Measurements from ENCODE around the gene NFATC2IP. TPM values are rescaled to one million over a fixed set of nuclear protein-coding genes. Genes with fewer than 3 reads are reported as not detected.

The NFATC2IP gene
- total and polyA plus RNA-seq, 2 donors = 20.6 to 49.1 TPM

- peaks cover 40 to 42% of the 10 kb centered on the region in 2 donors for H3K36me3 ChIP-seq (ENCODE audit: control insufficient read depth in 2 of 2, insufficient read depth in 2 of 2, low read length in 1 of 2)
Observed at GRCh38 chr16:28905800-28906372, 44.9 kb upstream of the NFATC2IP start.

DNA sequence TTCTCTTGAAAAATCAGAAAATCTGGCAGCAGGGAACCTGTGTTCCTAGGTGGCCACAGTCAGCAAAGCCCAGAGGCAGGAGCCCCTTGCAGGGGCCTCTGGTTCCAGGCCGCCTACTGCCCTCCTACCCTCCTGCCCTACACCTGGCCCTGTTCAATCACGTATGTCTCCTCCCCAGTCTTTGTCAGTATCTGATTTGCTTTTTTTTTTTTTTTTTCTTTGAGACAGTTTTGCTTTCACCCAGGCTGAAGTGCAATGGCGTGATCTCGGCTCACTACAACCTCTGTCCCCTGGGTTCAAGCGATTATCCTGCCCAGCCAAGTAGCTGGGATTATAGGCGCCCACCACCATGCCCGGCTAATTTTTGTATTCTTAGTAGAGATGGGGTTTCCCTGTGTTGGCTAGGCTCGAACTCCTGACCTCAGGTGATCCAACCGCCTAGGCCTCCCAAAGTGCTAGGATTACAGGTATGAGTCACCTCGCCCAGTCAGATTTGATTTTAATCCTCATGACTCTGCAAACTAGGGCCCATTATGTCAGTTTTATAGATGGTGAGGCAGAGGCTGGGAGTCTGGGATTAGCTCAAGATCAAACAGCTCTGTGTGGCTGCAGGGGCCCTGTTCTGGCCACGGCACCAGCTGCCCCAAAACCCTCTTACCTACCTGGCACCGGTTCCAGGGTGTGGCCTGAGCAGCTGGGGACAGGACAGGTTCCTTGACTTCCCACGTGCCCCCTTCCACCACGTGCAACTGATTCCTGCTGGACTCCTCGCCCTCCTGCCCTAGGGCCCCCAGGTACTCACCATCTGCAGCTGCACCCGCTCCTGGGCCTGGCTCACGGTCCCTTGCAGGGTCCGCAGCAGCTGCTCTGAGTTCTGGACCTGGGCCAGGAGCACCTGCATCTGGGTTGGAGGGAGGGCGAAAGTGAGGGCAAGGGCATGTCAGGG lies 40.4 kb upstream of the NFATC2IP start:
- Histone ChIP-seq H3K27ac (ENCODE audit: low read depth in 1 of 2, low read length in 1 of 2) (no peak overlapping the region), H3K4me3 (ENCODE audit: low read length in 2 of 2) (no peak overlapping the region), H3K9me3 (ENCODE audit: control insufficient read depth in 2 of 2, insufficient read depth in 1 of 2, low read length in 1 of 2) (no peaks in the 10 kb centered on the region), H3K27me3 (ENCODE audit: control insufficient read depth in 2 of 2, insufficient read depth in 1 of 2, low read length in 1 of 2) (no peaks in the 10 kb centered on the region), H3K36me3 (ENCODE audit: control insufficient read depth in 2 of 2, insufficient read depth in 2 of 2, low read length in 1 of 2) (peaks cover 53% of the 10 kb centered on the region in 2 donors), H3K4me1 (ENCODE audit: control insufficient read depth in 2 of 2, insufficient read depth in 2 of 2, low read length in 2 of 2) (peaks cover 7 to 18% of the 10 kb centered on the region in 2 donors)
- no peak for DNase-seq (ENCODE audit: low read depth in 6 of 9, low spot score in 9 of 9)
- WGBS = 91% methylated on average over 19 of the region's 19 CpGs

More at GRCh38 chr16:28905800-28906372, 44.9 kb upstream of the NFATC2IP start:
- no peaks in the 10 kb centered on the region for H3K9me3 ChIP-seq (ENCODE audit: control insufficient read depth in 2 of 2, insufficient read depth in 1 of 2, low read length in 1 of 2)
- no peak overlapping the region for H3K27ac ChIP-seq (ENCODE audit: low read depth in 1 of 2, low read length in 1 of 2)
- 95% methylated on average over 24 of the region's 24 CpGs for WGBS
- no peaks in the 10 kb centered on the region for H3K27me3 ChIP-seq (ENCODE audit: control insufficient read depth in 2 of 2, insufficient read depth in 1 of 2, low read length in 1 of 2)
- peaks cover 0 to 19% of the 10 kb centered on the region in 2 donors for H3K4me1 ChIP-seq (ENCODE audit: control insufficient read depth in 2 of 2, insufficient read depth in 2 of 2, low read length in 2 of 2)
- no peak overlapping the region for H3K4me3 ChIP-seq (ENCODE audit: low read length in 2 of 2)
- no peak for DNase-seq (ENCODE audit: low read depth in 6 of 9, low spot score in 9 of 9)

DNA sequence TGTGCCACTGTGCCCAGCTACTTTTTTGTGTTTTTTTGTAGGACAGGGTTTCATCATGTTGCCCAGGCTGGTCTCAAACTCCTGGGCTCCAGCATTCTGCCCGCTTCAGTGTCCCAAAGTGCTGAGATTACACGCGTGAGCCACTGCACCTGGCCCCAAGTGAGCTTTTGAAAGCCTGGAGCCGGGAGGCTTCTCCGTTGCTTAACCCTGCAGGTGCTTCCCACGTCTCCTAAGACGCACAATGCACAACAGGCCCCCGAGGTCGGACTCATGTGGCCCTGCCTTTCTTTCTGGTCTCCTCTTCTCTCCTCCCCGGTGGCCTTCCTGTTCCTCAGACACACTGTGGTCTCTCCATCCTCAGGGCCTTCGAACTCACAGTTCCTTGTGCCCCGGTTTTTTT lies 38.2 kb upstream of the NFATC2IP start:
- H3K4me1 ChIP-seq (ENCODE audit: control insufficient read depth in 2 of 2, insufficient read depth in 2 of 2, low read length in 2 of 2) = peaks cover 7 to 18% of the 10 kb centered on the region in 2 donors
- WGBS = 96% methylated on average over 12 of the region's 12 CpGs

DNA sequence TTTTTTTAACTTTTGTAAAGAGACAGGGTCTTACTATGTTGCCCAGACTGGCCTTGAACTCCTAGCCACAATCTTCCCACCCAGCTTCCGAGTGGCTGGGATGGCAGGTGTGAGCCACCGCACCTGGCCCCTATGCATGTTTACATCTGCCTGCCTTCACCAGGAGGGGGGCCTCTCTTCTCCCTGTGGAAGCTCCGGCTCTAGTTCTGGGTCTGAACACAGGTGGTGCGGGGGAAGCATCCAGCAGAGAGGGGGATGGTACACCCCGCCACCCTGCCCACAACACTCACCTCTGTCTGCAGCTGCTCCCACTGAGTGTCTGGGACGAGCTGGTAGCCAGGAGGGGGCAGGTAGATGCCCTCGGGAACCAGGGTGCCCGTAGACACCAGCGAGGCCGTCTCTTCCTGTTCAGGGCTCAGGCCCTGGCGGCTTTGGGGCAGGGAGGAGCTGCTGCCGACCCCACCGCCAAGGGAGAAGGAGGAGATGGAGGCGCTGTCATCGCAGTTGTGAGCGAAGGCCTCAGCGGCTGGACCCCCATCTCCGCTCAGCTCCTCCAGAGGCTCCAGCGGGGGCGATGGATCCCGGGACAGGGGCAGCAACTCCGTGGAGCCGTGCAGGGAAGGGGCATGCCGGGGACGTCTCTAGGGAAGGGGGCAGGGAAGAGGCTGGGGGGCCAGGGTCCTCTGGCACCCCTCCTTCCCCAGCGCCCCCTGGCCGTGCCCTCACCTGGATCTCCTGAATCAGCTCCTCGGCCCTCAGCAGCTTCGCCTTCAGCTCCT lies 36.6 kb upstream of the NFATC2IP start:
- WGBS = 85% methylated on average over 29 of the region's 29 CpGs
- no peaks in the 10 kb centered on the region for H3K27me3 ChIP-seq (ENCODE audit: control insufficient read depth in 2 of 2, insufficient read depth in 1 of 2, low read length in 1 of 2)
- H3K36me3 ChIP-seq (ENCODE audit: control insufficient read depth in 2 of 2, insufficient read depth in 2 of 2, low read length in 1 of 2) = peaks cover 55 to 58% of the 10 kb centered on the region in 2 donors
- no peak overlapping the region for H3K4me3 ChIP-seq (ENCODE audit: low read length in 2 of 2)
- peak in 4 of 9 donors; percentile 52 to 69 (median 58) for DNase-seq (ENCODE audit: low read depth in 6 of 9, low spot score in 9 of 9)
- H3K4me1 ChIP-seq (ENCODE audit: control insufficient read depth in 2 of 2, insufficient read depth in 2 of 2, low read length in 2 of 2) = peaks cover 7 to 18% of the 10 kb centered on the region in 2 donors
- H3K9me3 ChIP-seq (ENCODE audit: control insufficient read depth in 2 of 2, insufficient read depth in 1 of 2, low read length in 1 of 2) = no peaks in the 10 kb centered on the region
- H3K27ac ChIP-seq (ENCODE audit: low read depth in 1 of 2, low read length in 1 of 2) = no peak overlapping the region

More for the DNA sequence above, 38.2 kb upstream of the NFATC2IP start:
- Histone ChIP-seq H3K4me3 (ENCODE audit: low read length in 2 of 2) (no peak overlapping the region), H3K27ac (ENCODE audit: low read depth in 1 of 2, low read length in 1 of 2) (no peak overlapping the region), H3K27me3 (ENCODE audit: control insufficient read depth in 2 of 2, insufficient read depth in 1 of 2, low read length in 1 of 2) (no peaks in the 10 kb centered on the region), H3K9me3 (ENCODE audit: control insufficient read depth in 2 of 2, insufficient read depth in 1 of 2, low read length in 1 of 2) (no peaks in the 10 kb centered on the region), H3K36me3 (ENCODE audit: control insufficient read depth in 2 of 2, insufficient read depth in 2 of 2, low read length in 1 of 2) (peaks cover 48 to 58% of the 10 kb centered on the region in 2 donors)
- DNase-seq (ENCODE audit: low read depth in 6 of 9, low spot score in 9 of 9) = no peak

DNA sequence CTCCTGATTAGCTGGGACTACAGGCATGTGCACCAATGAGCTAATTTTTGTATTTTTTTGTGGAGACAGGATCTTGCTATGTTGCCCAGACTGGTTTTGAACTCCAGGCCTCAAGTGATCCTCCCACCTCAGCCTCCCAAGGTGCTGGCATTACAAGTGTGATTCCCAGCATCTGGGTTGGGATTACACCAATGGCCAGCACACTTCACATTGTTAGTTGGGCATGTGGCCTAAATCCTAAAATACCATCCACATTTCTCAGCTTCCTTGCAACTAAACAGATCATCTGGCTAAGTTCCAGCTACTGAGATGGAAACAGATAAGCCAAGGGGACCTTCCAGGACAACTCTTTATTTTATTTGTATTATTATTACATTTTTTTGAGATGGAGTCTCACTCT lies 35.6 kb upstream of the NFATC2IP start:
- DNase-seq (ENCODE audit: low read depth in 6 of 9, low spot score in 9 of 9) = no peak
- H3K27ac ChIP-seq (ENCODE audit: low read depth in 1 of 2, low read length in 1 of 2) = no peak overlapping the region
- no peaks in the 10 kb centered on the region for H3K9me3 ChIP-seq (ENCODE audit: control insufficient read depth in 2 of 2, insufficient read depth in 1 of 2, low read length in 1 of 2)
- no peak overlapping the region for H3K4me3 ChIP-seq (ENCODE audit: low read length in 2 of 2)
- peaks cover 60 to 61% of the 10 kb centered on the region in 2 donors for H3K36me3 ChIP-seq (ENCODE audit: control insufficient read depth in 2 of 2, insufficient read depth in 2 of 2, low read length in 1 of 2)
- no peaks in the 10 kb centered on the region for H3K27me3 ChIP-seq (ENCODE audit: control insufficient read depth in 2 of 2, insufficient read depth in 1 of 2, low read length in 1 of 2)
- peaks cover 7 to 18% of the 10 kb centered on the region in 2 donors for H3K4me1 ChIP-seq (ENCODE audit: control insufficient read depth in 2 of 2, insufficient read depth in 2 of 2, low read length in 2 of 2)

- Histone ChIP-seq H3K36me3 (ENCODE audit: control insufficient read depth in 2 of 2, insufficient read depth in 2 of 2, low read length in 1 of 2) (peaks cover 57 to 63% of the 10 kb centered on the region in 2 donors), H3K9me3 (ENCODE audit: control insufficient read depth in 2 of 2, insufficient read depth in 1 of 2, low read length in 1 of 2) (no peaks in the 10 kb centered on the region), H3K27ac (ENCODE audit: low read depth in 1 of 2, low read length in 1 of 2) (no peak overlapping the region), H3K4me1 (ENCODE audit: control insufficient read depth in 2 of 2, insufficient read depth in 2 of 2, low read length in 2 of 2) (peaks cover 7 to 18% of the 10 kb centered on the region in 2 donors), H3K4me3 (ENCODE audit: low read length in 2 of 2) (no peak overlapping the region), H3K27me3 (ENCODE audit: control insufficient read depth in 2 of 2, insufficient read depth in 1 of 2, low read length in 1 of 2) (no peaks in the 10 kb centered on the region)
- no peak for DNase-seq (ENCODE audit: low read depth in 6 of 9, low spot score in 9 of 9)
- WGBS = 96% methylated on average over 7 of the region's 7 CpGs
Observed at GRCh38 chr16:28917095-28917494, 33.6 kb upstream of the NFATC2IP start.

DNA sequence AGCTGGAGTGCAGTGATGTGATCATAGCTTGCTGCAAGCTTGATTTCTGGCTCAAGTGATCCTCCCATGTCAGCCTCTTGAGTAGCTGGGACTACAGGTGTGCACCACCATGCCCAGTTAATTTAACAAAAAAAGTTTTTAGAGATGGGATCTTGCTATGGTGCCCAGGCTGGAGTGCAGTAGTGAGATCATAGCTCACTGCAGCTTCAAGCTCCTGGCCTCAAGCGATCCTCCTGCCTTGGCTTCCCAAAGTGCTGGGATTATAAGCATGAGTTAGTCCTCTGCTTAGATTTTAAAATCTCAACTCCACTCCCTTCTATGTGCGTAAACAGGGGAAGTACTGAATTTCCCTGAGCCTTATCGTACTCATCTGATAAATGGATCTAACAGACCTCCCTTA lies 32.0 kb upstream of the NFATC2IP start:
- no peak for DNase-seq (ENCODE audit: low read depth in 6 of 9, low spot score in 9 of 9)
- no peak overlapping the region for H3K27ac ChIP-seq (ENCODE audit: low read depth in 1 of 2, low read length in 1 of 2)
- no peak overlapping the region for H3K4me3 ChIP-seq (ENCODE audit: low read length in 2 of 2)
- H3K4me1 ChIP-seq (ENCODE audit: control insufficient read depth in 2 of 2, insufficient read depth in 2 of 2, low read length in 2 of 2) = peaks cover 7 to 18% of the 10 kb centered on the region in 2 donors
- over 99% methylated on average over 3 of the region's 3 CpGs for WGBS
- no peaks in the 10 kb centered on the region for H3K27me3 ChIP-seq (ENCODE audit: control insufficient read depth in 2 of 2, insufficient read depth in 1 of 2, low read length in 1 of 2)
- peaks cover 0 to 3% of the 10 kb centered on the region in 2 donors for H3K9me3 ChIP-seq (ENCODE audit: control insufficient read depth in 2 of 2, insufficient read depth in 1 of 2, low read length in 1 of 2)
- peaks cover 56 to 62% of the 10 kb centered on the region in 2 donors for H3K36me3 ChIP-seq (ENCODE audit: control insufficient read depth in 2 of 2, insufficient read depth in 2 of 2, low read length in 1 of 2)

DNA sequence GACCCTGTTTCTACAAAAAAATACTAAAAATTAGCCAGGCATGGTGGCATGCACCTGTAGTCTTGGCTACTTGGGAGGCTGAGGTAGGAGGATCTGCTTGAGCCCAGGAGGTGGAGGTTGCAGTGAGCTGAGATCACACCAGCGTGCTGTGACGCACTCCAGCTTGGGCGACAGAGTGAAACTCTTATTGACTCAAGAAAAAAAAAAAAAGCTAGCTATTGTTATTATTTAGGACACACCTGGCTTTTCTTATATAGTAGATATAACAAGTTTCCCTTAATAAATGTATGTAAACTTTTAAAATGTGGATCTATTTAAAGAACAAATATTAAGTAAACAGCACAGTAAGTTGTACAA lies 27.5 kb upstream of the NFATC2IP start:
- 96% methylated on average over 3 of the region's 3 CpGs for WGBS
- Histone ChIP-seq H3K4me3 (ENCODE audit: low read length in 2 of 2) (no peak overlapping the region), H3K27ac (ENCODE audit: low read depth in 1 of 2, low read length in 1 of 2) (peak overlapping the region in 1 of 2 donors; percentile 100), H3K9me3 (ENCODE audit: control insufficient read depth in 2 of 2, insufficient read depth in 1 of 2, low read length in 1 of 2) (peaks cover 0 to 3% of the 10 kb centered on the region in 2 donors), H3K27me3 (ENCODE audit: control insufficient read depth in 2 of 2, insufficient read depth in 1 of 2, low read length in 1 of 2) (no peaks in the 10 kb centered on the region), H3K36me3 (ENCODE audit: control insufficient read depth in 2 of 2, insufficient read depth in 2 of 2, low read length in 1 of 2) (peaks cover 29 to 36% of the 10 kb centered on the region in 2 donors), H3K4me1 (ENCODE audit: control insufficient read depth in 2 of 2, insufficient read depth in 2 of 2, low read length in 2 of 2) (peaks cover 7 to 26% of the 10 kb centered on the region in 2 donors)
- no peak for DNase-seq (ENCODE audit: low read depth in 6 of 9, low spot score in 9 of 9)
